ENCODE data around the gene UCMA. TPM values are rescaled to one million over a fixed set of nuclear protein-coding genes. Genes with fewer than 3 reads are reported as not detected.

The UCMA gene
- total and polyA plus RNA-seq, 2 donors from 2014 or later: not detected

GRCh38 chr10:13268841-13269240 is 34.7 kb upstream of the UCMA start:
- peak in 4 of 5 donors; percentile 46 to 89 (median 70) for DNase-seq
- peaks cover 0 to 6% (median 0%) of the 10 kb centered on the region in 3 donors for H3K4me1 ChIP-seq (ENCODE audit: control insufficient read depth in 2 of 3, insufficient read depth in 2 of 3, low read depth in 1 of 3, low read length in 3 of 3)

GRCh38 chr10:13268310-13268709 is 34.1 kb upstream of the UCMA start:
- intact Hi-C loops (cut with DNase I): no loop called here
- Histone ChIP-seq H3K27ac (ENCODE audit: low read depth in 2 of 2, low read length in 2 of 2) (no peak overlapping the region), H3K27me3 (ENCODE audit: control insufficient read depth, insufficient read depth, low read length) (no peaks in the 10 kb centered on the region), H3K4me1 (ENCODE audit: control insufficient read depth in 2 of 3, insufficient read depth in 2 of 3, low read depth in 1 of 3, low read length in 3 of 3) (peaks cover 0 to 6% (median 0%) of the 10 kb centered on the region in 3 donors), H3K36me3 (ENCODE audit: control insufficient read depth in 2 of 3, insufficient read depth in 3 of 3, low read length in 3 of 3) (no peaks in the 10 kb centered on the region), H3K4me3 (ENCODE audit: low read length in 3 of 3) (no peak overlapping the region), H3K9me3 (ENCODE audit: control insufficient read depth in 2 of 3, insufficient read depth in 1 of 3, low read length in 3 of 3) (no peaks in the 10 kb centered on the region), H3K9ac (ENCODE audit: low read length in 3 of 3) (no peak overlapping the region)
- TF ChIP-seq CTCF (IDR thresholded peaks at IDR 0.05; ENCODE audit: borderline replicate concordance, extremely low read depth, insufficient read depth): no peak
- DNase-seq: peak in 1 of 5 donors; percentile 8
- FAIRE-seq: no peak

More at GRCh38 chr10:13268841-13269240, 34.7 kb upstream of the UCMA start:
- no peak for TF ChIP-seq CTCF (IDR thresholded peaks at IDR 0.05; ENCODE audit: borderline replicate concordance, extremely low read depth, insufficient read depth)
- FAIRE-seq: no peak
- Histone ChIP-seq H3K36me3 (ENCODE audit: control insufficient read depth in 2 of 3, insufficient read depth in 3 of 3, low read length in 3 of 3) (no peaks in the 10 kb centered on the region), H3K4me3 (ENCODE audit: low read length in 3 of 3) (no peak overlapping the region), H3K9ac (ENCODE audit: low read length in 3 of 3) (no peak overlapping the region), H3K27ac (ENCODE audit: low read depth in 2 of 2, low read length in 2 of 2) (no peak overlapping the region), H3K9me3 (ENCODE audit: control insufficient read depth in 2 of 3, insufficient read depth in 1 of 3, low read length in 3 of 3) (no peaks in the 10 kb centered on the region), H3K27me3 (ENCODE audit: control insufficient read depth, insufficient read depth, low read length) (no peaks in the 10 kb centered on the region)
- intact Hi-C loops (cut with DNase I): no loop called here

- no peaks in the 10 kb centered on the region for H3K27me3 ChIP-seq (ENCODE audit: control insufficient read depth, insufficient read depth, low read length)
- FAIRE-seq: no peak
- TF ChIP-seq CTCF (IDR thresholded peaks at IDR 0.05; ENCODE audit: borderline replicate concordance, extremely low read depth, insufficient read depth): no peak
- H3K4me1 ChIP-seq (ENCODE audit: control insufficient read depth in 2 of 3, insufficient read depth in 2 of 3, low read depth in 1 of 3, low read length in 3 of 3): no peaks in the 10 kb centered on the region
- no peak for DNase-seq
- intact Hi-C loops (cut with DNase I): no loop called here
- H3K9me3 ChIP-seq (ENCODE audit: control insufficient read depth in 2 of 3, insufficient read depth in 1 of 3, low read length in 3 of 3): no peaks in the 10 kb centered on the region
- H3K36me3 ChIP-seq (ENCODE audit: control insufficient read depth in 2 of 3, insufficient read depth in 3 of 3, low read length in 3 of 3): no peaks in the 10 kb centered on the region
- no peak overlapping the region for H3K9ac ChIP-seq (ENCODE audit: low read length in 3 of 3)
- H3K4me3 ChIP-seq (ENCODE audit: low read length in 3 of 3): no peak overlapping the region
- no peak overlapping the region for H3K27ac ChIP-seq (ENCODE audit: low read depth in 2 of 2, low read length in 2 of 2)
These were observed 29.4 kb upstream of the UCMA start for GRCh38 chr10:13263591-13263990.

- Histone ChIP-seq H3K4me1 (ENCODE audit: control insufficient read depth in 2 of 3, insufficient read depth in 2 of 3, low read depth in 1 of 3, low read length in 3 of 3) (no peaks in the 10 kb centered on the region), H3K36me3 (ENCODE audit: control insufficient read depth in 2 of 3, insufficient read depth in 3 of 3, low read length in 3 of 3) (no peaks in the 10 kb centered on the region), H3K4me3 (ENCODE audit: low read length in 3 of 3) (no peak overlapping the region), H3K27me3 (ENCODE audit: control insufficient read depth, insufficient read depth, low read length) (no peaks in the 10 kb centered on the region), H3K9me3 (ENCODE audit: control insufficient read depth in 2 of 3, insufficient read depth in 1 of 3, low read length in 3 of 3) (no peaks in the 10 kb centered on the region), H3K9ac (ENCODE audit: low read length in 3 of 3) (no peak overlapping the region), H3K27ac (ENCODE audit: low read depth in 2 of 2, low read length in 2 of 2) (no peak overlapping the region)
- no peak for DNase-seq
- no peak for FAIRE-seq
- no peak for TF ChIP-seq CTCF (IDR thresholded peaks at IDR 0.05; ENCODE audit: borderline replicate concordance, extremely low read depth, insufficient read depth)
- intact Hi-C loops (cut with DNase I): no loop called here
These were observed 28.3 kb upstream of the UCMA start for GRCh38 chr10:13262433-13262832.

All from kidney (tissue), 14 donors.